ENCODE measurements around the gene SLC12A8.
"Not testable (repeated sequence)": the region's sequence is repeated elsewhere in the genome, so short reads cannot be mapped to it uniquely, and the experiment has no call there.

Gene SLC12A8

GRCh38 chr3:125116311-125117080 is 96.1 kb downstream of the SLC12A8 start:
- no peak for DNase-seq (ENCODE audit: extremely low read depth in 1 of 2, low read depth in 1 of 2)

- DNase-seq (ENCODE audit: extremely low read depth in 1 of 2, low read depth in 1 of 2) = no peak
These were observed 96.9 kb downstream of the SLC12A8 start for GRCh38 chr3:125115640-125116039.

GRCh38 chr3:125112981-125113380 is 99.6 kb downstream of the SLC12A8 start:
- no peak for DNase-seq (ENCODE audit: extremely low read depth in 1 of 2, low read depth in 1 of 2)

- DNase-seq (ENCODE audit: extremely low read depth in 1 of 2, low read depth in 1 of 2) = no peak
These were observed 101.6 kb downstream of the SLC12A8 start for GRCh38 chr3:125110876-125111480.

GRCh38 chr3:125110016-125110875 is 102.3 kb downstream of the SLC12A8 start:
- no peak for DNase-seq (ENCODE audit: extremely low read depth in 1 of 2, low read depth in 1 of 2)

- DNase-seq (ENCODE audit: extremely low read depth in 1 of 2, low read depth in 1 of 2) = no peak
These were observed 103.0 kb downstream of the SLC12A8 start for GRCh38 chr3:125109536-125109925.

- DNase-seq (ENCODE audit: extremely low read depth in 1 of 2, low read depth in 1 of 2) = no peak
These were observed 103.6 kb downstream of the SLC12A8 start for GRCh38 chr3:125108833-125109535.

GRCh38 chr3:125107861-125108567 is 104.5 kb downstream of the SLC12A8 start:
- no peak for DNase-seq (ENCODE audit: extremely low read depth in 1 of 2, low read depth in 1 of 2)

GRCh38 chr3:125107363-125107762 is 105.2 kb downstream of the SLC12A8 start:
- no peak for DNase-seq (ENCODE audit: extremely low read depth in 1 of 2, low read depth in 1 of 2)

GRCh38 chr3:125105116-125105515 is 107.4 kb downstream of the SLC12A8 start:
- no peak for DNase-seq (ENCODE audit: extremely low read depth in 1 of 2, low read depth in 1 of 2)

- DNase-seq (ENCODE audit: extremely low read depth in 1 of 2, low read depth in 1 of 2) = no peak
These were observed 107.9 kb downstream of the SLC12A8 start for GRCh38 chr3:125104639-125105038.

GRCh38 chr3:125103406-125103805 is 109.1 kb downstream of the SLC12A8 start:
- DNase-seq (ENCODE audit: extremely low read depth in 1 of 2, low read depth in 1 of 2) = no peak

GRCh38 chr3:125102470-125102869 is 110.1 kb downstream of the SLC12A8 start:
- DNase-seq (ENCODE audit: extremely low read depth in 1 of 2, low read depth in 1 of 2) = no peak

GRCh38 chr3:125098611-125099291 is 113.8 kb downstream of the SLC12A8 start:
- no peak for DNase-seq (ENCODE audit: extremely low read depth in 1 of 2, low read depth in 1 of 2)

- no peak for DNase-seq (ENCODE audit: extremely low read depth in 1 of 2, low read depth in 1 of 2)
These were observed 121.9 kb downstream of the SLC12A8 start for GRCh38 chr3:125090649-125091048.

GRCh38 chr3:125087768-125088391 is 124.7 kb downstream of the SLC12A8 start:
- DNase-seq (ENCODE audit: extremely low read depth in 1 of 2, low read depth in 1 of 2) = no peak

GRCh38 chr3:125085166-125085565 is 127.4 kb downstream of the SLC12A8 start:
- no peak for DNase-seq (ENCODE audit: extremely low read depth in 1 of 2, low read depth in 1 of 2)

- DNase-seq (ENCODE audit: extremely low read depth in 1 of 2, low read depth in 1 of 2) = no peak
These were observed 128.8 kb downstream of the SLC12A8 start for GRCh38 chr3:125083776-125084175.

- DNase-seq (ENCODE audit: extremely low read depth in 1 of 2, low read depth in 1 of 2) = not testable (repeated sequence)
These were observed 130.2 kb downstream of the SLC12A8 start for GRCh38 chr3:125082339-125082738.
